WTC11 (cell line): ENCODE data around the gene IL1RAPL2. TPM values are rescaled to one million over a fixed set of nuclear protein-coding genes. Genes with fewer than 3 reads are reported as not detected.

Experiments
- ATAC-seq: fragments of 200-7000 bp; cut with Tn5 transposase; 2 replicates; pipeline ENCODE4 v1.10.0; 2021; ENCODE audit warnings: mild to moderate bottlenecking, moderate library complexity
- CTCF ChIA-PET: fragments of 300-600 bp; sonication (Branson Sonifier 250); formaldehyde crosslinking; loops from one replicate; lab custom pipeline; 2021; ENCODE audit warnings: antibody characterized with exemption; lab: Charles Lee
- POLR2A ChIA-PET: fragments of 350-600 bp; sonication (Branson Sonifier 250); formaldehyde crosslinking; loops from one replicate; lab custom pipeline; 2021; ENCODE audit warnings: antibody characterized with exemption; lab: Charles Lee
- DNase-seq: peaks from one replicate; pipeline ENCODE4 v3.0.0; 2021; ENCODE audit warnings: low spot score
- H3K27ac Mint-ChIP-seq: 2 replicates; pipeline ENCODE4 v1.8.0; 2021; ENCODE audit warnings: mixed read lengths
- H3K27me3 Mint-ChIP-seq: 2 replicates; pipeline ENCODE4 v1.8.0; 2021; ENCODE audit warnings: low read depth, mild to moderate bottlenecking, moderate library complexity, mixed read lengths
- H3K36me3 Mint-ChIP-seq: 2 replicates; pipeline ENCODE4 v1.8.0; 2021; ENCODE audit warnings: mixed read lengths
- H3K4me1 Mint-ChIP-seq: 2 replicates; pipeline ENCODE4 v1.8.0; 2022; ENCODE audit warnings: mixed read lengths
- H3K4me3 Mint-ChIP-seq: 2 replicates; pipeline ENCODE4 v1.8.0; 2021; ENCODE audit warnings: mild to moderate bottlenecking, moderate library complexity, mixed read lengths
- H3K9me3 Mint-ChIP-seq: 2 replicates; pipeline ENCODE4 v1.8.0; 2021; ENCODE audit warnings: mixed read lengths
- CTCF ChIP-seq: fragments of 200-600 bp; IDR thresholded peaks from 2 replicates; pipeline ENCODE4 v1.8.0; 2022; ENCODE audit warnings: antibody characterized with exemption
- E2F1 ChIP-seq: sonication (generic); formaldehyde crosslinking; IDR thresholded peaks from 2 replicates; pipeline ENCODE4 v1.8.0; 2022; ENCODE audit warnings: mild to moderate bottlenecking, missing genetic modification reagents
- FOXP1 ChIP-seq: sonication (generic); formaldehyde crosslinking; IDR thresholded peaks from 2 replicates; pipeline ENCODE4 v1.8.0; 2022; ENCODE audit warnings: missing genetic modification reagents, mild to moderate bottlenecking, moderate library complexity, borderline replicate concordance
- NFE2L1 ChIP-seq: sonication (generic); formaldehyde crosslinking; IDR thresholded peaks from 2 replicates; pipeline ENCODE4 v1.8.1; 2023; ENCODE audit warnings: missing genetic modification reagents
- NR2C2 ChIP-seq: sonication (generic); formaldehyde crosslinking; IDR thresholded peaks from 2 replicates; pipeline ENCODE4 v1.8.0; 2022; ENCODE audit warnings: mild to moderate bottlenecking, missing genetic modification reagents
- SMAD3 ChIP-seq: sonication (generic); formaldehyde crosslinking; IDR thresholded peaks from 2 replicates; pipeline ENCODE4 v1.8.0; 2022; ENCODE audit warnings: missing genetic modification reagents, mild to moderate bottlenecking, borderline replicate concordance
- TP53 ChIP-seq: sonication (generic); formaldehyde crosslinking; IDR thresholded peaks from 2 replicates; pipeline ENCODE4 v1.8.1; 2023; ENCODE audit warnings: mild to moderate bottlenecking, missing genetic modification reagents
- ZNF121 ChIP-seq: sonication (generic); formaldehyde crosslinking; IDR thresholded peaks from 2 replicates; pipeline ENCODE4 v1.8.0; 2023; ENCODE audit warnings: missing genetic modification reagents
- ZNF263 ChIP-seq: sonication (generic); formaldehyde crosslinking; IDR thresholded peaks from 2 replicates; pipeline ENCODE4 v1.8.1; 2022; ENCODE audit warnings: low read depth, mild to moderate bottlenecking, moderate library complexity, missing genetic modification reagents
- ZNF281 ChIP-seq: sonication (generic); formaldehyde crosslinking; IDR thresholded peaks from 2 replicates; pipeline ENCODE4 v1.8.0; 2023; ENCODE audit warnings: mild to moderate bottlenecking, missing genetic modification reagents
- ZNF423 ChIP-seq: fragments of 250-450 bp; sonication (Bioruptor Pico); IDR thresholded peaks from 2 replicates; pipeline ENCODE4 v2.1.2; 2022; ENCODE audit warnings: mild to moderate bottlenecking, moderate library complexity
- ZNF671 ChIP-seq: fragments of 250-450 bp; sonication (Bioruptor Pico); IDR thresholded peaks from 2 replicates; pipeline ENCODE4 v1.8.0; 2021; ENCODE audit warnings: mild to moderate bottlenecking
- total RNA-seq: library from RNA; stranded (reverse); gene quantifications from 3 replicates; pipeline ENCODE4 v1.2.3, GENCODE V29; 2021
- TF ChIP-seq, protein P1 (sequence below): sonication (generic); formaldehyde crosslinking; IDR thresholded peaks from 2 replicates; pipeline ENCODE4 v1.8.1; 2023; ENCODE audit warnings: mild to moderate bottlenecking, missing genetic modification reagents
- TF ChIP-seq, protein P2 (sequence below): sonication (generic); formaldehyde crosslinking; IDR thresholded peaks from 2 replicates; pipeline ENCODE4 v1.8.1; 2022; ENCODE audit warnings: low read depth, missing genetic modification reagents, borderline replicate concordance
- TF ChIP-seq, protein P3 (sequence below): fragments of 250-450 bp; sonication (Bioruptor Pico); IDR thresholded peaks from 2 replicates; pipeline ENCODE4 v1.8.0; 2021; ENCODE audit warnings: mild to moderate bottlenecking
- TF ChIP-seq, protein P4 (sequence below): sonication (generic); formaldehyde crosslinking; IDR thresholded peaks from 2 replicates; pipeline ENCODE4 v1.8.1; 2023; ENCODE audit warnings: mild to moderate bottlenecking, missing genetic modification reagents, borderline replicate concordance
- TF ChIP-seq, protein P5 (sequence below): sonication (generic); formaldehyde crosslinking; IDR thresholded peaks from 2 replicates; pipeline ENCODE4 v1.8.0; 2022; ENCODE audit warnings: mild to moderate bottlenecking, missing genetic modification reagents
- TF ChIP-seq, protein P6 (sequence below): fragments of 250-450 bp; sonication (Bioruptor Pico); IDR thresholded peaks from 2 replicates; pipeline ENCODE4 v2.1.2; 2022; ENCODE audit warnings: mild to moderate bottlenecking, moderate library complexity

Gene IL1RAPL2
- total RNA-seq, 1 experiment from 2014 or later, result 0.09 TPM

DNA sequence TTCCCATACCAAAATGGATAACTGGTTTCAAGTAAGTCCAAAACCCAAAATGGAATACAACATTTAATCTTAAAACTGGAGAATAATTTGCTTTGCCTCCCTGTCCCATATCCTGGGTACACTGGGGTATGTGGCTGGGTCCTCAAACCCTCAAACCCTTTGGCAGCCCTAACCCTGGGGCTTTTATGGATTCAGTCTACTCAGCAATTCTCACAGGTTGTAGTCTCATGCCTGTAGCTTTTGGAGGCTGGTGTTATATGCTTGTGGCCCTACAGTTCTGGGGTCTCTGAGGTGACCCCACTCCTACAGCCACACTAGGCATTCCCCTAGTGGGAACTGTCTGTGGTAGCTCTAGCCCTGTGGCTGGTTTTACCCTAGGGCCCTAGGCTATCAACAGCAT lies 1145.8 kb downstream of the IL1RAPL2 start:
- DNase-seq (no peak), ATAC-seq (no peak)
- Mint-ChIP-seq H3K27me3 (no peaks in the 10 kb centered on the region), H3K36me3 (no peaks in the 10 kb centered on the region), H3K27ac (no peak overlapping the region), H3K9me3 (peaks cover 18% of the 10 kb centered on the region), H3K4me3 (no peak overlapping the region), H3K4me1 (peaks cover 11% of the 10 kb centered on the region)
- TF ChIP-seq NFE2L1 (CRISPR knock-in tag) (no peak), E2F1 (CRISPR knock-in tag) (no peak), ZNF263 (CRISPR knock-in tag) (no peak), CTCF (no peak), ZNF423 (CRISPR knock-in tag) (no peak), ZNF671 (CRISPR knock-in tag) (no peak), SMAD3 (CRISPR knock-in tag) (no peak)
- TF ChIP-seq, protein P1, sequence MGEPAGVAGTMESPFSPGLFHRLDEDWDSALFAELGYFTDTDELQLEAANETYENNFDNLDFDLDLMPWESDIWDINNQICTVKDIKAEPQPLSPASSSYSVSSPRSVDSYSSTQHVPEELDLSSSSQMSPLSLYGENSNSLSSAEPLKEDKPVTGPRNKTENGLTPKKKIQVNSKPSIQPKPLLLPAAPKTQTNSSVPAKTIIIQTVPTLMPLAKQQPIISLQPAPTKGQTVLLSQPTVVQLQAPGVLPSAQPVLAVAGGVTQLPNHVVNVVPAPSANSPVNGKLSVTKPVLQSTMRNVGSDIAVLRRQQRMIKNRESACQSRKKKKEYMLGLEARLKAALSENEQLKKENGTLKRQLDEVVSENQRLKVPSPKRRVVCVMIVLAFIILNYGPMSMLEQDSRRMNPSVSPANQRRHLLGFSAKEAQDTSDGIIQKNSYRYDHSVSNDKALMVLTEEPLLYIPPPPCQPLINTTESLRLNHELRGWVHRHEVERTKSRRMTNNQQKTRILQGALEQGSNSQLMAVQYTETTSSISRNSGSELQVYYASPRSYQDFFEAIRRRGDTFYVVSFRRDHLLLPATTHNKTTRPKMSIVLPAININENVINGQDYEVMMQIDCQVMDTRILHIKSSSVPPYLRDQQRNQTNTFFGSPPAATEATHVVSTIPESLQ (CRISPR knock-in tag), result no peak
- TF ChIP-seq, protein P2, sequence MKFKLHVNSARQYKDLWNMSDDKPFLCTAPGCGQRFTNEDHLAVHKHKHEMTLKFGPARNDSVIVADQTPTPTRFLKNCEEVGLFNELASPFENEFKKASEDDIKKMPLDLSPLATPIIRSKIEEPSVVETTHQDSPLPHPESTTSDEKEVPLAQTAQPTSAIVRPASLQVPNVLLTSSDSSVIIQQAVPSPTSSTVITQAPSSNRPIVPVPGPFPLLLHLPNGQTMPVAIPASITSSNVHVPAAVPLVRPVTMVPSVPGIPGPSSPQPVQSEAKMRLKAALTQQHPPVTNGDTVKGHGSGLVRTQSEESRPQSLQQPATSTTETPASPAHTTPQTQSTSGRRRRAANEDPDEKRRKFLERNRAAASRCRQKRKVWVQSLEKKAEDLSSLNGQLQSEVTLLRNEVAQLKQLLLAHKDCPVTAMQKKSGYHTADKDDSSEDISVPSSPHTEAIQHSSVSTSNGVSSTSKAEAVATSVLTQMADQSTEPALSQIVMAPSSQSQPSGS (CRISPR knock-in tag), result no peak
- TF ChIP-seq, protein P3, sequence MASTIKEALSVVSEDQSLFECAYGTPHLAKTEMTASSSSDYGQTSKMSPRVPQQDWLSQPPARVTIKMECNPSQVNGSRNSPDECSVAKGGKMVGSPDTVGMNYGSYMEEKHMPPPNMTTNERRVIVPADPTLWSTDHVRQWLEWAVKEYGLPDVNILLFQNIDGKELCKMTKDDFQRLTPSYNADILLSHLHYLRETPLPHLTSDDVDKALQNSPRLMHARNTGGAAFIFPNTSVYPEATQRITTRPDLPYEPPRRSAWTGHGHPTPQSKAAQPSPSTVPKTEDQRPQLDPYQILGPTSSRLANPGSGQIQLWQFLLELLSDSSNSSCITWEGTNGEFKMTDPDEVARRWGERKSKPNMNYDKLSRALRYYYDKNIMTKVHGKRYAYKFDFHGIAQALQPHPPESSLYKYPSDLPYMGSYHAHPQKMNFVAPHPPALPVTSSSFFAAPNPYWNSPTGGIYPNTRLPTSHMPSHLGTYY (CRISPR knock-in tag), result no peak
- TF ChIP-seq, protein P4, sequence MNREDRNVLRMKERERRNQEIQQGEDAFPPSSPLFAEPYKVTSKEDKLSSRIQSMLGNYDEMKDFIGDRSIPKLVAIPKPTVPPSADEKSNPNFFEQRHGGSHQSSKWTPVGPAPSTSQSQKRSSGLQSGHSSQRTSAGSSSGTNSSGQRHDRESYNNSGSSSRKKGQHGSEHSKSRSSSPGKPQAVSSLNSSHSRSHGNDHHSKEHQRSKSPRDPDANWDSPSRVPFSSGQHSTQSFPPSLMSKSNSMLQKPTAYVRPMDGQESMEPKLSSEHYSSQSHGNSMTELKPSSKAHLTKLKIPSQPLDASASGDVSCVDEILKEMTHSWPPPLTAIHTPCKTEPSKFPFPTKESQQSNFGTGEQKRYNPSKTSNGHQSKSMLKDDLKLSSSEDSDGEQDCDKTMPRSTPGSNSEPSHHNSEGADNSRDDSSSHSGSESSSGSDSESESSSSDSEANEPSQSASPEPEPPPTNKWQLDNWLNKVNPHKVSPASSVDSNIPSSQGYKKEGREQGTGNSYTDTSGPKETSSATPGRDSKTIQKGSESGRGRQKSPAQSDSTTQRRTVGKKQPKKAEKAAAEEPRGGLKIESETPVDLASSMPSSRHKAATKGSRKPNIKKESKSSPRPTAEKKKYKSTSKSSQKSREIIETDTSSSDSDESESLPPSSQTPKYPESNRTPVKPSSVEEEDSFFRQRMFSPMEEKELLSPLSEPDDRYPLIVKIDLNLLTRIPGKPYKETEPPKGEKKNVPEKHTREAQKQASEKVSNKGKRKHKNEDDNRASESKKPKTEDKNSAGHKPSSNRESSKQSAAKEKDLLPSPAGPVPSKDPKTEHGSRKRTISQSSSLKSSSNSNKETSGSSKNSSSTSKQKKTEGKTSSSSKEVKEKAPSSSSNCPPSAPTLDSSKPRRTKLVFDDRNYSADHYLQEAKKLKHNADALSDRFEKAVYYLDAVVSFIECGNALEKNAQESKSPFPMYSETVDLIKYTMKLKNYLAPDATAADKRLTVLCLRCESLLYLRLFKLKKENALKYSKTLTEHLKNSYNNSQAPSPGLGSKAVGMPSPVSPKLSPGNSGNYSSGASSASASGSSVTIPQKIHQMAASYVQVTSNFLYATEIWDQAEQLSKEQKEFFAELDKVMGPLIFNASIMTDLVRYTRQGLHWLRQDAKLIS (CRISPR knock-in tag), result no peak
- CTCF ChIA-PET, result no interaction called here
- POLR2A ChIA-PET, result no interaction called here

- no peak overlapping the region for H3K4me3 Mint-ChIP-seq
- no peaks in the 10 kb centered on the region for H3K36me3 Mint-ChIP-seq
- DNase-seq (no peak), ATAC-seq (no peak)
- no peak overlapping the region for H3K27ac Mint-ChIP-seq
- ChIA-PET CTCF (no interaction called here), POLR2A (no interaction called here)
- peaks cover 18% of the 10 kb centered on the region for H3K9me3 Mint-ChIP-seq
- H3K4me1 Mint-ChIP-seq, result peaks cover 5% of the 10 kb centered on the region; the same call in 1 of the 2 replicates
- no peaks in the 10 kb centered on the region for H3K27me3 Mint-ChIP-seq
- TF ChIP-seq ZNF121 (CRISPR knock-in tag) (no peak), NR2C2 (CRISPR knock-in tag) (no peak), TP53 (no peak), ZNF281 (CRISPR knock-in tag) (no peak), FOXP1 (no peak), SMAD3 (CRISPR knock-in tag) (no peak)
- TF ChIP-seq, protein P5, sequence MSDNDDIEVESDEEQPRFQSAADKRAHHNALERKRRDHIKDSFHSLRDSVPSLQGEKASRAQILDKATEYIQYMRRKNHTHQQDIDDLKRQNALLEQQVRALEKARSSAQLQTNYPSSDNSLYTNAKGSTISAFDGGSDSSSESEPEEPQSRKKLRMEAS (CRISPR knock-in tag), result no peak
- TF ChIP-seq, protein P6, sequence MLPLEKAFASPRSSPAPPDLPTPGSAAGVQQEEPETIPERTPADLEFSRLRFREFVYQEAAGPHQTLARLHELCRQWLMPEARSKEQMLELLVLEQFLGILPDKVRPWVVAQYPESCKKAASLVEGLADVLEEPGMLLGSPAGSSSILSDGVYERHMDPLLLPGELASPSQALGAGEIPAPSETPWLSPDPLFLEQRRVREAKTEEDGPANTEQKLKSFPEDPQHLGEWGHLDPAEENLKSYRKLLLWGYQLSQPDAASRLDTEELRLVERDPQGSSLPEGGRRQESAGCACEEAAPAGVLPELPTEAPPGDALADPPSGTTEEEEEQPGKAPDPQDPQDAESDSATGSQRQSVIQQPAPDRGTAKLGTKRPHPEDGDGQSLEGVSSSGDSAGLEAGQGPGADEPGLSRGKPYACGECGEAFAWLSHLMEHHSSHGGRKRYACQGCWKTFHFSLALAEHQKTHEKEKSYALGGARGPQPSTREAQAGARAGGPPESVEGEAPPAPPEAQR (CRISPR knock-in tag), result no peak
Measured at GRCh38 chrX:105715746-105716145, 1149.7 kb downstream of the IL1RAPL2 start.
